CD14-positive monocyte (primary cell): ENCODE data around the gene PRKCA. TPM values are rescaled to one million over a fixed set of nuclear protein-coding genes. Genes with fewer than 3 reads are reported as not detected.

Source experiments
- DNase-seq, 3 donors: peaks; one replicate each; pipeline ENCODE4 v3.0.0-alpha.2; 2011 to 2022
- H2AFZ ChIP-seq: 2 replicates; pipeline ENCODE4 v1.6.0; 2012; ENCODE audit warnings: mild to moderate bottlenecking, low read depth, low read length, inconsistent platforms; ENCODE audit not compliant: insufficient read depth, poor library complexity, severe bottlenecking
- H3K27ac ChIP-seq, 2 donors: 1 replicate in 1 of 2; 2 replicates in 1 of 2; pipeline ENCODE4 v1.5.1; 2012 to 2013; ENCODE audit warnings: low read length in 2 of 2, control low read depth in 1 of 2, inconsistent platforms in 1 of 2, low read depth in 1 of 2, mild to moderate bottlenecking in 1 of 2
- H3K27me3 ChIP-seq, 2 donors: one replicate each; pipeline versions ENCODE4 v1.6.0 to v1.6.1; 2011 to 2013; ENCODE audit warnings: low read length in 2 of 2; ENCODE audit not compliant: control insufficient read depth in 2 of 2, insufficient read depth in 2 of 2
- H3K36me3 ChIP-seq, 2 donors: replicated peaks in 1 of 2; 1 replicate in 1 of 2; 2 replicates in 1 of 2; pipeline versions ENCODE4 v1.5.1 to v1.6.1; 2012 to 2013; ENCODE audit warnings: low read length in 2 of 2, control low read depth in 1 of 2, inconsistent platforms in 1 of 2, mild to moderate bottlenecking in 1 of 2; ENCODE audit not compliant: insufficient read depth in 2 of 2, control insufficient read depth in 1 of 2
- H3K4me1 ChIP-seq, 2 donors: 1 replicate in 1 of 2; 2 replicates in 1 of 2; pipeline versions ENCODE4 v1.5.1 to v1.6.1; 2012 to 2013; ENCODE audit warnings: low read length in 2 of 2, control low read depth in 1 of 2, inconsistent platforms in 1 of 2, mild to moderate bottlenecking in 1 of 2, moderate library complexity in 1 of 2; ENCODE audit not compliant: insufficient read depth in 2 of 2, control insufficient read depth in 1 of 2
- H3K4me2 ChIP-seq: replicated peaks from 2 replicates; pipeline ENCODE3; 2012; ENCODE audit warnings: low read length, moderate library complexity, mild to moderate bottlenecking; ENCODE audit not compliant: poor library complexity, severe bottlenecking; ENCODE audit errors: extremely low read depth
- H3K4me3 ChIP-seq, 3 experiments: fragments of 200-600 bp in 1 of 3; sonication (generic) in 1 of 3; replicated peaks in 1 of 3; 1 replicate in 2 of 3; 2 replicates in 1 of 3; pipeline ENCODE4 v1.5.1; 2011 to 2013; ENCODE audit warnings: low read length in 3 of 3, mild to moderate bottlenecking in 3 of 3, control low read depth in 2 of 3, low read depth in 2 of 3, inconsistent platforms in 1 of 3, moderate library complexity in 1 of 3
- H3K79me2 ChIP-seq: 2 replicates; pipeline ENCODE4 v1.6.0; 2012; ENCODE audit warnings: mild to moderate bottlenecking, control low read depth, inconsistent platforms, low read length, moderate library complexity; ENCODE audit not compliant: insufficient read depth
- H3K9ac ChIP-seq: 2 replicates; pipeline ENCODE4 v1.6.0; 2017; ENCODE audit warnings: low read length, mild to moderate bottlenecking; ENCODE audit not compliant: insufficient read depth, poor library complexity, severe bottlenecking
- H3K9me3 ChIP-seq, 2 donors: replicated peaks in 1 of 2; 1 replicate in 1 of 2; 2 replicates in 1 of 2; pipeline versions ENCODE4 v1.5.1 to v1.6.1; 2012 to 2013; ENCODE audit warnings: low read length in 2 of 2, control low read depth in 1 of 2; ENCODE audit not compliant: control insufficient read depth in 1 of 2, insufficient read depth in 1 of 2
- H4K20me1 ChIP-seq: 2 replicates; pipeline ENCODE4 v1.6.0; 2012; ENCODE audit warnings: mild to moderate bottlenecking, low read length, control low read depth, moderate library complexity; ENCODE audit not compliant: insufficient read depth
- H3K27ac Mint-ChIP-seq, 7 donors: one replicate each; pipeline ENCODE4 v1.8.0; 2020; ENCODE audit warnings: mild to moderate bottlenecking in 7 of 7, mixed read lengths in 7 of 7, moderate library complexity in 6 of 7, inconsistent platforms in 2 of 7
- H3K27me3 Mint-ChIP-seq, 3 donors: one replicate each; pipeline ENCODE4 v1.8.0; 2021 to 2022; ENCODE audit warnings: low read depth in 3 of 3, mild to moderate bottlenecking in 3 of 3, mixed read lengths in 3 of 3, moderate library complexity in 3 of 3, inconsistent platforms in 1 of 3
- H3K36me3 Mint-ChIP-seq, 2 donors: one replicate each; pipeline ENCODE4 v1.8.0; 2020; ENCODE audit warnings: mixed read lengths in 2 of 2, inconsistent platforms in 1 of 2, mild to moderate bottlenecking in 1 of 2
- H3K4me1 Mint-ChIP-seq: one replicate; pipeline ENCODE4 v1.8.0; 2020; ENCODE audit warnings: mild to moderate bottlenecking, mixed read lengths
- H3K4me3 Mint-ChIP-seq, 2 donors: one replicate each; pipeline ENCODE4 v1.8.0; 2020; ENCODE audit warnings: mild to moderate bottlenecking in 2 of 2, mixed read lengths in 2 of 2, moderate library complexity in 1 of 2
- H3K9me3 Mint-ChIP-seq, 7 donors: one replicate each; pipeline ENCODE4 v1.8.0; 2020 to 2022; ENCODE audit warnings: mixed read lengths in 7 of 7, mild to moderate bottlenecking in 6 of 7, moderate library complexity in 6 of 7, inconsistent platforms in 2 of 7
- WGBS: methylation state at CpG from one replicate; pipeline ENCODE4 v1.1.5; 2013; ENCODE audit warnings: missing lambda C conversion rate; ENCODE audit not compliant: insufficient coverage; 5-methylcytosine and 5-hydroxymethylcytosine counted together
- intact Hi-C, 2 donors: fragments of 100-400 bp; cut with micrococcal nuclease; formaldehyde crosslinking; loops; one replicate each; pipeline versions ENCODE4 v1.15.0 to v1.15.1; 2023
- polyA plus RNA-seq, 3 donors: library from polyadenylated mRNA; depleted of rRNA in 1 of 3; unstranded in 2 of 3; stranded (reverse) in 1 of 3; fragments of 300-500 nt in 2 of 3; fragments of >200 nt in 1 of 3; fragmentation: Illumina TruSeq in 2 of 3; gene quantifications; 1 replicate in 2 of 3; 2 replicates in 1 of 3; pipeline ENCODE4 v1.2.3, GENCODE V29; 2012 to 2021
- TF ChIP-seq, protein P1 (sequence below): fragments of 200-600 bp; IDR thresholded peaks from one replicate; pipeline ENCODE4 v1.8.0; 2022; ENCODE audit warnings: antibody characterized with exemption, mild to moderate bottlenecking

The PRKCA gene
- polyA plus RNA-seq, 3 donors = 0.22 to 7.1 (median 0.30) TPM

GRCh38 chr17:66276328-66276937 lies 26.0 kb upstream of the PRKCA start:
- Histone ChIP-seq H3K79me2 (no peaks in the 10 kb centered on the region), H3K9ac (no peak overlapping the region), H3K4me2 (no peak overlapping the region), H3K27me3 (no peaks in the 10 kb centered on the region), H3K9me3 (no peaks in the 10 kb centered on the region), H4K20me1 (no peaks in the 10 kb centered on the region), H3K27ac (no peak overlapping the region), H3K4me3 (no peak overlapping the region), H3K4me1 (no peaks in the 10 kb centered on the region), H2AFZ (no peak overlapping the region), H3K36me3 (no peaks in the 10 kb centered on the region)
- intact Hi-C loops = no loop called here
- H3K36me3 Mint-ChIP-seq = no peaks in the 10 kb centered on the region
- WGBS = no CpG with 5 or more reads among the region's 3 CpGs
- H3K27ac Mint-ChIP-seq = no peak overlapping the region
- H3K4me3 Mint-ChIP-seq = no peak overlapping the region
- H3K9me3 Mint-ChIP-seq = peaks cover 0 to 7% (median 2%) of the 10 kb centered on the region in 7 donors
- TF ChIP-seq, protein P1, sequence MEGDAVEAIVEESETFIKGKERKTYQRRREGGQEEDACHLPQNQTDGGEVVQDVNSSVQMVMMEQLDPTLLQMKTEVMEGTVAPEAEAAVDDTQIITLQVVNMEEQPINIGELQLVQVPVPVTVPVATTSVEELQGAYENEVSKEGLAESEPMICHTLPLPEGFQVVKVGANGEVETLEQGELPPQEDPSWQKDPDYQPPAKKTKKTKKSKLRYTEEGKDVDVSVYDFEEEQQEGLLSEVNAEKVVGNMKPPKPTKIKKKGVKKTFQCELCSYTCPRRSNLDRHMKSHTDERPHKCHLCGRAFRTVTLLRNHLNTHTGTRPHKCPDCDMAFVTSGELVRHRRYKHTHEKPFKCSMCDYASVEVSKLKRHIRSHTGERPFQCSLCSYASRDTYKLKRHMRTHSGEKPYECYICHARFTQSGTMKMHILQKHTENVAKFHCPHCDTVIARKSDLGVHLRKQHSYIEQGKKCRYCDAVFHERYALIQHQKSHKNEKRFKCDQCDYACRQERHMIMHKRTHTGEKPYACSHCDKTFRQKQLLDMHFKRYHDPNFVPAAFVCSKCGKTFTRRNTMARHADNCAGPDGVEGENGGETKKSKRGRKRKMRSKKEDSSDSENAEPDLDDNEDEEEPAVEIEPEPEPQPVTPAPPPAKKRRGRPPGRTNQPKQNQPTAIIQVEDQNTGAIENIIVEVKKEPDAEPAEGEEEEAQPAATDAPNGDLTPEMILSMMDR = no peak
- no peaks in the 10 kb centered on the region for H3K4me1 Mint-ChIP-seq
- no peak for DNase-seq
- peaks cover 5 to 18% (median 10%) of the 10 kb centered on the region in 3 donors for H3K27me3 Mint-ChIP-seq

DNA sequence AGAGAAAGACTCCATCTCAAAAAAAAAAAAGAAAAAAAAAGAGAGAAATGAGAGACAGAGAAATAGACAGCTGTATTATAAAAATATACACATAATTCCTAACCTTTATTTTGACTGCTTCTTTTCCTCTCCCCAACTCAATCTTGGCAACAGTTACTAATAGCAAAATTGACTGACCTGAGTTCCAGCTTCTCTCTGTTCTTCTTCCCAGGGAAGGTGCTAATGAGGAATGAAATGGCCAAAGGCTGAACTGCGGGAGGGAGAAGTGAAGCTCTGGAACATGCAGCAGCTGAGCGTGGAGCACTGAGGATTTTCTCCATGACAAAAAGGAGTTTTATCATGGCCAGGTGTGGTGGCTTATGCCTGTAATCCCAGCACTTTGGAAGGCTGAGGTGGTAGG lies 25.2 kb upstream of the PRKCA start:
- Mint-ChIP-seq H3K9me3 (peaks cover 0 to 2% (median 0%) of the 10 kb centered on the region in 7 donors), H3K36me3 (no peaks in the 10 kb centered on the region), H3K27me3 (peaks cover 6 to 18% (median 11%) of the 10 kb centered on the region in 3 donors), H3K4me1 (no peaks in the 10 kb centered on the region), H3K4me3 (no peak overlapping the region), H3K27ac (peak overlapping the region in 1 of 7 donors; percentile 68)
- intact Hi-C loops = no loop called here
- Histone ChIP-seq H3K4me3 (no peak overlapping the region), H2AFZ (no peak overlapping the region), H3K4me1 (no peaks in the 10 kb centered on the region), H3K79me2 (no peaks in the 10 kb centered on the region), H4K20me1 (no peaks in the 10 kb centered on the region), H3K27me3 (no peaks in the 10 kb centered on the region), H3K4me2 (no peak overlapping the region), H3K9me3 (no peaks in the 10 kb centered on the region), H3K36me3 (no peaks in the 10 kb centered on the region), H3K27ac (no peak overlapping the region), H3K9ac (no peak overlapping the region)
- 100% methylated on average over 1 of the region's 2 CpGs for WGBS
- TF ChIP-seq, protein P1 = no peak
- DNase-seq = no peak
